NB4 (cell line): ENCODE results near the gene SURF6.
A peak's percentile ranks its signal among the peaks of the same experiment; 100 is the strongest.

Experiments
- DNase-seq: peaks from one replicate; pipeline ENCODE4 v3.0.0; 2010; ENCODE audit warnings: low read depth
- H3K4me3 ChIP-seq: one replicate; pipeline ENCODE4 v1.5.1; 2011; ENCODE audit warnings: mild to moderate bottlenecking, low read depth, low read length, moderate library complexity
- CTCF ChIP-seq: IDR thresholded peaks from one replicate; pipeline ENCODE4 v1.5.1; 2012; ENCODE audit warnings: low read depth, low read length
- MAX ChIP-seq: IDR thresholded peaks from 2 replicates; pipeline ENCODE4 v1.6.1; 2011; ENCODE audit warnings: low read depth, low read length
- MYC ChIP-seq: IDR thresholded peaks from 2 replicates; pipeline ENCODE4 v1.6.1; 2011; ENCODE audit warnings: low read depth, low read length
- POLR2A ChIP-seq: IDR thresholded peaks from 2 replicates; pipeline ENCODE4 v1.6.1; 2011; ENCODE audit warnings: mild to moderate bottlenecking; ENCODE audit not compliant: insufficient read length; ENCODE audit errors: extremely low read depth

SURF6 gene

GRCh38 chr9:133347515-133347984 lies 11.6 kb upstream of the SURF6 start:
- peak overlapping the region; percentile 81 for H3K4me3 ChIP-seq
- peak; percentile 66 for DNase-seq
- TF ChIP-seq CTCF (no peak), MYC (no peak), POLR2A (no peak), MAX (no peak)

- peak overlapping the region; percentile 81 for H3K4me3 ChIP-seq
- no peak for TF ChIP-seq POLR2A
- no peak for TF ChIP-seq MYC
Observed at GRCh38 chr9:133346021-133346785, 10.2 kb upstream of the SURF6 start.

GRCh38 chr9:133345596-133345995 lies 9.6 kb upstream of the SURF6 start:
- H3K4me3 ChIP-seq = no peak overlapping the region
- TF ChIP-seq CTCF (no peak), MYC (no peak), POLR2A (no peak), MAX (no peak)
- DNase-seq = no peak

More at GRCh38 chr9:133346021-133346785, 10.2 kb upstream of the SURF6 start:
- no peak for DNase-seq

- no peak overlapping the region for H3K4me3 ChIP-seq
- TF ChIP-seq MAX (no peak), MYC (no peak), CTCF (no peak), POLR2A (no peak)
- DNase-seq = no peak
Observed at GRCh38 chr9:133344979-133345378, 9.0 kb upstream of the SURF6 start.

GRCh38 chr9:133344071-133344470 lies 8.1 kb upstream of the SURF6 start:
- no peak for DNase-seq
- no peak overlapping the region for H3K4me3 ChIP-seq
- TF ChIP-seq POLR2A = no peak
- no peak for TF ChIP-seq MYC
- TF ChIP-seq MAX = no peak
- TF ChIP-seq CTCF = no peak

GRCh38 chr9:133342570-133342969 lies 6.6 kb upstream of the SURF6 start:
- TF ChIP-seq CTCF (peak; percentile 22), POLR2A (no peak)
- H3K4me3 ChIP-seq = no peak overlapping the region
- peak; percentile 39 for DNase-seq
